Measurements from ENCODE around the gene FTO.

- TF ChIP-seq CTCF (IDR thresholded peaks at IDR 0.05) (no peak), POLR2A (IDR thresholded peaks at IDR 0.05) (no peak), EP300 (IDR thresholded peaks at IDR 0.05; ENCODE audit: low read depth) (no peak), POLR2AphosphoS5 (IDR thresholded peaks at IDR 0.05) (no peak)
Observed at GRCh38 chr16:54140057-54140787, 436.3 kb downstream of the FTO start.
